ENCODE data around the gene FOXK1. TPM values are rescaled to one million over a fixed set of nuclear protein-coding genes. Genes with fewer than 3 reads are reported as not detected.

FOXK1 gene
- total RNA-seq, 2 donors from 2014 or later, result 19.4 to 24.8 TPM

GRCh38 chr7:4740796-4741195 lies 58.7 kb downstream of the FOXK1 start:
- TF ChIP-seq, protein P1, sequence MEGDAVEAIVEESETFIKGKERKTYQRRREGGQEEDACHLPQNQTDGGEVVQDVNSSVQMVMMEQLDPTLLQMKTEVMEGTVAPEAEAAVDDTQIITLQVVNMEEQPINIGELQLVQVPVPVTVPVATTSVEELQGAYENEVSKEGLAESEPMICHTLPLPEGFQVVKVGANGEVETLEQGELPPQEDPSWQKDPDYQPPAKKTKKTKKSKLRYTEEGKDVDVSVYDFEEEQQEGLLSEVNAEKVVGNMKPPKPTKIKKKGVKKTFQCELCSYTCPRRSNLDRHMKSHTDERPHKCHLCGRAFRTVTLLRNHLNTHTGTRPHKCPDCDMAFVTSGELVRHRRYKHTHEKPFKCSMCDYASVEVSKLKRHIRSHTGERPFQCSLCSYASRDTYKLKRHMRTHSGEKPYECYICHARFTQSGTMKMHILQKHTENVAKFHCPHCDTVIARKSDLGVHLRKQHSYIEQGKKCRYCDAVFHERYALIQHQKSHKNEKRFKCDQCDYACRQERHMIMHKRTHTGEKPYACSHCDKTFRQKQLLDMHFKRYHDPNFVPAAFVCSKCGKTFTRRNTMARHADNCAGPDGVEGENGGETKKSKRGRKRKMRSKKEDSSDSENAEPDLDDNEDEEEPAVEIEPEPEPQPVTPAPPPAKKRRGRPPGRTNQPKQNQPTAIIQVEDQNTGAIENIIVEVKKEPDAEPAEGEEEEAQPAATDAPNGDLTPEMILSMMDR (IDR thresholded peaks at IDR 0.05), result no peak
- Histone ChIP-seq H3K27ac (no peak overlapping the region), H3K27me3 (no peaks in the 10 kb centered on the region), H3K4me3 (no peak overlapping the region), H3K36me3 (peaks cover 21% of the 10 kb centered on the region), H3K4me1 (peaks cover 0 to 51% of the 10 kb centered on the region in 2 donors), H3K9me3 (no peaks in the 10 kb centered on the region)
- no peak for DNase-seq (ENCODE audit: low spot score)

DNA sequence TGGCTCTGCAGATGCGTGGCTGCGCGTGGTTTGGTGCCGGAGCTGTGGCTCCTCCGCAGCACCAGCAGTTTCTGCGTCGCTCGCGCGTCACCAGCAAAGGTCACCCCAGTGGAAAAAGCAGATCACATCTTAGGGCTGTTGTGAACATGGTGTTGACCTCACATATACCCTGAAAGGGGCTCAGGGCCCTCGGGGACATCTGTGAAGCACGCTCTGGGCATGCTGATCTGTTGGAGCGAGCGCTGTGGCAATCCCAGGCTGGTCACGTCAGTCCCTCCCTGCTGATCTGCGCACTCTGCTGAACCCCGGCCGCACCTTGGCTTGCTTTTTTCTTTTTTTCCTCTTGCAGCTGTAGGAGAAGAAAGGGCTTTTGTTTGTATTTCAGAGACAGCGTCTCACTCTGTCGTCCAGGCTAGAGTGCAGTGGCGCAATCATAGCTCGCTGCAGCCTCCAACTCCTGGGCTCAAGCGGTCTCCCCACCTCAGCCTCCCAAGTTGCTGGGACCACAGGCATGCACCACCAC lies 60.0 kb downstream of the FOXK1 start:
- Histone ChIP-seq H3K4me1 (peaks cover 0 to 63% of the 10 kb centered on the region in 2 donors), H3K27me3 (no peaks in the 10 kb centered on the region), H3K27ac (no peak overlapping the region), H3K36me3 (peaks cover 21% of the 10 kb centered on the region), H3K4me3 (no peak overlapping the region), H3K9me3 (no peaks in the 10 kb centered on the region)
- DNase-seq (ENCODE audit: low spot score), result no peak
- TF ChIP-seq, protein P1 (IDR thresholded peaks at IDR 0.05), result no peak

GRCh38 chr7:4742852-4743251 lies 60.8 kb downstream of the FOXK1 start:
- H3K27ac ChIP-seq, result peak overlapping the region in 1 of 2 donors; percentile 84
- peaks cover 0 to 66% of the 10 kb centered on the region in 2 donors for H3K4me1 ChIP-seq
- DNase-seq (ENCODE audit: low spot score), result no peak
- no peaks in the 10 kb centered on the region for H3K27me3 ChIP-seq
- TF ChIP-seq, protein P1 (IDR thresholded peaks at IDR 0.05), result no peak
- H3K9me3 ChIP-seq, result no peaks in the 10 kb centered on the region
- H3K36me3 ChIP-seq, result peaks cover 21% of the 10 kb centered on the region
- H3K4me3 ChIP-seq, result no peak overlapping the region

GRCh38 chr7:4744391-4745264 lies 62.5 kb downstream of the FOXK1 start:
- TF ChIP-seq, protein P1 (IDR thresholded peaks at IDR 0.05), result peak in 1 of 2 donors; percentile 11
- peaks cover 0 to 61% of the 10 kb centered on the region in 2 donors for H3K4me1 ChIP-seq
- H3K27me3 ChIP-seq, result no peaks in the 10 kb centered on the region
- peak overlapping the region in 1 of 2 donors; percentile 30 for H3K4me3 ChIP-seq
- H3K36me3 ChIP-seq, result peaks cover 21% of the 10 kb centered on the region
- peak; percentile 98 for DNase-seq (ENCODE audit: low spot score)
- H3K27ac ChIP-seq, result peak overlapping the region; percentile 84 to 88
- H3K9me3 ChIP-seq, result no peaks in the 10 kb centered on the region

GRCh38 chr7:4745265-4745919 lies 63.3 kb downstream of the FOXK1 start:
- TF ChIP-seq, protein P1 (IDR thresholded peaks at IDR 0.05), result no peak
- Histone ChIP-seq H3K9me3 (no peaks in the 10 kb centered on the region), H3K4me3 (peak overlapping the region in 1 of 2 donors; percentile 30), H3K27ac (peak overlapping the region; percentile 84 to 88), H3K4me1 (peaks cover 0 to 56% of the 10 kb centered on the region in 2 donors), H3K36me3 (peaks cover 21% of the 10 kb centered on the region), H3K27me3 (no peaks in the 10 kb centered on the region)
- DNase-seq (ENCODE audit: low spot score), result no peak

All from right atrium auricular region (tissue), 2 donors.